HEK293 (cell line): Measurements from ENCODE around the gene SUCLA2.
"Not testable (repeated sequence)": the region's sequence is repeated elsewhere in the genome, so short reads cannot be mapped to it uniquely, and the experiment has no call there.

Experiments used
- CTCF ChIA-PET: fragments of 350-600 bp; formaldehyde crosslinking; extraction: SDS; loops from one replicate; lab custom pipeline; 2021; ENCODE audit warnings: antibody characterized with exemption; lab: Yijun Ruan, JAX
- POLR2A ChIA-PET: fragments of 300-600 bp; formaldehyde crosslinking; extraction: SDS; loops from one replicate; lab custom pipeline; 2020; ENCODE audit warnings: antibody characterized with exemption, inconsistent platforms; lab: Yijun Ruan, JAX
- H3K27ac ChIP-seq: fragments of 200-500 bp; sonication (Bioruptor generic); 2 replicates; pipeline ENCODE4 v1.5.1; 2014; ENCODE audit warnings: low read depth, low read length, control low read depth, inconsistent platforms; ENCODE audit errors: extremely low read depth
- H3K36me3 ChIP-seq, 2 experiments: fragments of 200-500 bp in 1 of 2; sonication (Bioruptor generic) in 1 of 2; 1 replicate in 1 of 2; 2 replicates in 1 of 2; pipeline ENCODE4 v1.5.1; 2014 to 2017; ENCODE audit warnings: inconsistent platforms in 2 of 2, low read length in 2 of 2; ENCODE audit not compliant: control insufficient read depth in 2 of 2, insufficient read depth in 1 of 2
- H3K4me1 ChIP-seq: fragments of 200-500 bp; sonication (Bioruptor generic); 2 replicates; pipeline ENCODE4 v1.5.1; 2014; ENCODE audit warnings: mild to moderate bottlenecking, low read length, inconsistent platforms; ENCODE audit not compliant: control insufficient read depth, insufficient read depth
- H3K4me3 ChIP-seq: 2 replicates; pipeline ENCODE4 v1.5.1; 2011; ENCODE audit warnings: low read depth, mild to moderate bottlenecking, control low read depth, low read length, moderate library complexity
- H3K9me3 ChIP-seq: fragments of 200-500 bp; sonication (Bioruptor generic); 2 replicates; pipeline ENCODE4 v1.5.1; 2014; ENCODE audit warnings: low read depth, low read length, inconsistent platforms; ENCODE audit not compliant: control insufficient read depth, insufficient read depth
- BCL11B ChIP-seq: fragments of 450-650 bp; formaldehyde crosslinking; IDR thresholded peaks from 2 replicates; pipeline ENCODE4 v1.5.1; 2016; ENCODE audit warnings: low read depth, missing biosample characterization, missing genetic modification characterization
- BCL6B ChIP-seq: fragments of 450-650 bp; formaldehyde crosslinking; IDR thresholded peaks from 2 replicates; pipeline ENCODE4 v1.5.1; 2017; ENCODE audit warnings: missing biosample characterization, missing genetic modification characterization
- EGR2 ChIP-seq: fragments of 450-650 bp; formaldehyde crosslinking; IDR thresholded peaks from 2 replicates; pipeline ENCODE4 v1.5.1; 2016; ENCODE audit warnings: low read depth, missing biosample characterization, missing genetic modification characterization
- PATZ1 ChIP-seq: fragments of 450-650 bp; formaldehyde crosslinking; IDR thresholded peaks from 2 replicates; pipeline ENCODE4 v1.5.1; 2016; ENCODE audit warnings: missing biosample characterization, missing genetic modification characterization
- WT1 ChIP-seq: fragments of 450-650 bp; formaldehyde crosslinking; IDR thresholded peaks from 2 replicates; pipeline ENCODE4 v1.5.1; 2016; ENCODE audit warnings: missing biosample characterization, missing genetic modification characterization
- ZBTB26 ChIP-seq: fragments of 450-650 bp; formaldehyde crosslinking; optimal IDR thresholded peaks from 2 replicates; pipeline ENCODE3; 2016; ENCODE audit warnings: missing biosample characterization, mild to moderate bottlenecking, missing genetic modification characterization
- ZBTB6 ChIP-seq: fragments of 450-650 bp; formaldehyde crosslinking; IDR thresholded peaks from 2 replicates; pipeline ENCODE4 v1.5.1; 2017; ENCODE audit warnings: missing biosample characterization, missing genetic modification characterization
- ZNF146 ChIP-seq: fragments of 450-650 bp; formaldehyde crosslinking; IDR thresholded peaks from 2 replicates; pipeline ENCODE4 v1.5.1; 2016; ENCODE audit warnings: missing biosample characterization, missing genetic modification characterization
- ZNF169 ChIP-seq: fragments of 450-650 bp; formaldehyde crosslinking; IDR thresholded peaks from 2 replicates; pipeline ENCODE4 v1.5.1; 2016; ENCODE audit warnings: missing biosample characterization, missing genetic modification characterization
- ZNF280C ChIP-seq: fragments of 450-650 bp; formaldehyde crosslinking; IDR thresholded peaks from 2 replicates; pipeline ENCODE4 v1.5.1; 2016; ENCODE audit warnings: missing biosample characterization, missing genetic modification characterization
- ZNF292 ChIP-seq: fragments of 450-650 bp; formaldehyde crosslinking; IDR thresholded peaks from 2 replicates; pipeline ENCODE4 v1.5.1; 2016; ENCODE audit warnings: low read depth, missing biosample characterization, missing genetic modification characterization, borderline replicate concordance
- ZNF335 ChIP-seq: fragments of 450-650 bp; formaldehyde crosslinking; conservative IDR thresholded peaks from 2 replicates; pipeline ENCODE4 v1.5.1; 2016; ENCODE audit warnings: missing biosample characterization, missing genetic modification characterization
- ZNF558 ChIP-seq: fragments of 450-650 bp; formaldehyde crosslinking; IDR thresholded peaks from 2 replicates; pipeline ENCODE4 v1.5.1; 2016; ENCODE audit warnings: missing biosample characterization, missing genetic modification characterization
- ZNF585B ChIP-seq: fragments of 450-650 bp; formaldehyde crosslinking; IDR thresholded peaks from 2 replicates; pipeline ENCODE4 v1.5.1; 2016; ENCODE audit warnings: missing biosample characterization, missing genetic modification characterization
- ZNF626 ChIP-seq: fragments of 450-650 bp; sonication (Bioruptor Pico); formaldehyde crosslinking; IDR thresholded peaks from 2 replicates; pipeline ENCODE4 v1.5.1; 2018; ENCODE audit warnings: missing biosample characterization, missing genetic modification characterization, inconsistent platforms
- ZNF660 ChIP-seq: fragments of 450-650 bp; IDR thresholded peaks from 2 replicates; pipeline ENCODE4 v1.5.1; 2018; ENCODE audit warnings: missing biosample characterization, mild to moderate bottlenecking, missing genetic modification characterization
- ZNF692 ChIP-seq: fragments of 450-650 bp; formaldehyde crosslinking; IDR thresholded peaks from 2 replicates; pipeline ENCODE4 v1.5.1; 2016; ENCODE audit warnings: missing biosample characterization, missing genetic modification characterization
- ZNF837 ChIP-seq: fragments of 450-650 bp; formaldehyde crosslinking; IDR thresholded peaks from 2 replicates; pipeline ENCODE4 v1.5.1; 2016; ENCODE audit warnings: missing biosample characterization, missing genetic modification characterization

The SUCLA2 gene

GRCh38 chr13:48006396-48006795 is 5.3 kb upstream of the SUCLA2 start (continued):
- no peak for TF ChIP-seq PATZ1
- TF ChIP-seq ZNF558: no peak
- TF ChIP-seq ZNF169 (tag by site-specific recombination): no peak

- no peaks in the 10 kb centered on the region for H3K36me3 ChIP-seq
- no peak overlapping the region for H3K27ac ChIP-seq
- H3K9me3 ChIP-seq: no peaks in the 10 kb centered on the region
- POLR2A ChIA-PET: no interaction called here
- CTCF ChIA-PET: no interaction called here
- no peak overlapping the region for H3K4me3 ChIP-seq
- peaks cover 2% of the 10 kb centered on the region; the same call in 1 of the 2 replicates for H3K4me1 ChIP-seq
- TF ChIP-seq WT1 (no peak), ZBTB26 (no peak), ZBTB6 (tag by site-specific recombination) (no peak), ZNF692 (tag by site-specific recombination) (no peak), ZNF169 (tag by site-specific recombination) (no peak), ZNF558 (no peak), ZNF626 (tag by site-specific recombination) (no peak), ZNF335 (tag by site-specific recombination) (no peak), BCL6B (tag by site-specific recombination) (no peak), BCL11B (tag by site-specific recombination) (no peak), ZNF146 (tag by site-specific recombination) (no peak), ZNF585B (tag by site-specific recombination) (no peak), ZNF837 (no peak), ZNF660 (tag by site-specific recombination) (no peak), ZNF280C (tag by site-specific recombination) (no peak), EGR2 (tag by site-specific recombination) (no peak), ZNF292 (tag by site-specific recombination) (no peak)
Observed at GRCh38 chr13:48004201-48004600, 3.1 kb upstream of the SUCLA2 start.

- H3K36me3 ChIP-seq, H3K27ac ChIP-seq, H3K9me3 ChIP-seq, H3K4me1 ChIP-seq, H3K4me3 ChIP-seq, CTCF ChIA-PET: not testable (repeated sequence)
- POLR2A ChIA-PET: interaction anchor here (1.6 kb wide), 1 partner anchor 11 kb away, joined by 6 read pairs; no protein-coding TSS in a partner anchor
Observed at GRCh38 chr13:48001999-48002398, 926 bp upstream of the SUCLA2 start.
